ENCODE data around the gene PRKAR1B.

Gene PRKAR1B

GRCh38 chr7:690478-691360, 36.4 kb downstream of the PRKAR1B start:
- DNase-seq = no peak

DNA sequence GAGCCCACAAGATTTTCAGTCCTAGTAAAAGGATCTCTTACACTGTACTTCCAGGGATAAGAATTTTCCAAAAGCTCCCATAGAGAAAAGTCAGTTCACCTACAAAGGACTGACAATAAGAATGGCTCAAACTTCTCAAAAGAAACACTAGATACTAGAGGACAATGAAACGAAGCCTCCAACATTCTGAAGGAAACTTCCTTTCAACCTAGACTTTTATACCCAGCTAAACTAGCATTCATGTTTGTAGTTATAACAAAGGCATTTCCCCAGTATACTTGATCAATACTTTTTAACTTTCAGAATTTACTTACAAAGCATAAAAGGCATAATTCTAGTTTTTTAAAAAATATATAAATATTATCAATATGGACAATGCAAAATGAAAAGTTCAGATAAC, 41.5 kb downstream of the PRKAR1B start:
- DNase-seq = no peak

- DNase-seq = no peak
Observed at GRCh38 chr7:684416-684815, 42.7 kb downstream of the PRKAR1B start.

DNA sequence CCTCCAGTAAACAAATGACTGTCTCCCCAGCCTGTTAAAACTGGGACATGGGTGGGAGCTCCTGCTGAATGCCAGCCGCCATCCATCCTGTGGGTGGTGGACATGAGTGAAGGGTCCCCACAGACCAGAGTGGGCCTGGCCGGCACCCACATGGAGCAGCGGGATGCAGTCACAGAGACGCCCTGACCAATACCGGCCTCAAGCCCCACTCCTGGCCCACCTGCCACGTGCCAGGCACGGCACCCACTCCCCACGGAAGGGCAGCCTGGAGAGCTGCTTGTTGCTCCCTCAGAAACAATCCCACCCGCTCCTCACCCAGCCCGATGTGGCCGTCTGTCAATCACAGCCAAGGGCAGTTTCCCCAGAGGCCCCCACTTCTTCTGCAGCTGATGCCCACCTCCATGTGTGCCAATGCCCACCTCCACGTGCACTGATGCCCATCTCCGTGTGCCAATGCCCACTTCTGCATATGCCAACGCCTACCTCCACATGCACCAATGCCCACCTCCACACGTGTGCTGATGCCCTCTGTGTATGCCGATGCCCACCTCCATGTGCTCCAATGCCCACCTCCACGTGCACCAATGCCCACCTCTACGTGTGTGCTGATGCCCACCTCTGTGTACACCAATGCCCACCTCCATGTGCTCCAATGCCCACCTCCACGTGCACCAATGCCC, 43.4 kb downstream of the PRKAR1B start:
- DNase-seq = no peak

DNA sequence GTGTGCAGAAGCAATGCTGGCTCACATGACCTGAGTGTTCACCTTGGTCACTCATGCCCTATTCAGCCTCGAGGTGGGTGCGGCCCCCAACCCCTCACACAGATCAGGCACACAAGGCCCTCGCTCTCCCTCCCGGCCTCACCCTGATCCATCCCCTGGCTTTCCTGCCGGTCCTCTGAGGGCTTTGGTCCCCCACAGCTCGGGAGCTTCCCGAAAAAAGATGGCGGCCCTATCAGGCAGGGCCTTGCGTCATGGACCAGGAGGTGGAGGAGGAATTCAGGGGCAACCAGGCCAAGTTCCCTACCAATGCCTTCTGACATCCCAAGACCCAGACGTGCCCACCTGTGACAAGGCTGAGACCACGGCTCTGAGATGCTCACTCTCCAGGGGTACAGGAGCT, 44.3 kb downstream of the PRKAR1B start:
- no peak for DNase-seq

DNA sequence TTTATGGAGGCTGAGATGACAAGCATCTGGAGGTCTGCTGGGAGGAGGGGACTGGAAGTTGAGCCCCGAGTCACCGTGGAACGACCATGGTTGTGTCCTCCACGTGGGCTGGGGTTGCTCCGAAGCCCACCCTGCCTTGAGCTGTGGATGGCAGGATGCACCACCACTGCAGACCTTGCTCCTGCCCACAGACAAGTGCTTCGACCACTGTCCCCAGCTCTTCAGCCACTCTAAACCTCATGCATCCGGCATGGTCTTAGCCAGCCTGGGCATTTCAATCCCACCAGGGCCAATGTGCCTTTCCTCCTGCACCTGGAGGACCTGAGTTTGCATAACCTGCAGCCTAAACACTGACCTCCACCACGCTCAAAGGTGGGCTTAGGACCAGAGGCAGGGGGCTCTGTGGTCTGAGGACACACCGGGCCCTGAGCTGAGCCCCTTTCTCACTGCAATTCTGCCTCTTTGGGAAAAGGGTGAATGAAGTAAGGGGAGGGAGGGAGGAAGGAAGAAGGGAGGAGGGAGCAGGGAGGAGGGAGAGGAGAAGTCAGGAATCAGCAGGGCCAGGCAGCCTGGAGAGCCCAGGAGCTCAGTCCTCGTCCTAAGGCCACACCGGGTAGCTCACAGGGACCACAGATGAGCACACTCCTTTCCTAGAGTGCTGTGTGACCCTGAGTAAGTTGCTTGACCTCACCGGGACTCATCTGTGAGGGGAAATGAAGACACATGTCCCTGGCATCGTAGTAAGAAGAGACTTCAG, 45.4 kb downstream of the PRKAR1B start:
- DNase-seq = no peak

GRCh38 chr7:680411-681127, 46.5 kb downstream of the PRKAR1B start:
- no peak for DNase-seq

DNA sequence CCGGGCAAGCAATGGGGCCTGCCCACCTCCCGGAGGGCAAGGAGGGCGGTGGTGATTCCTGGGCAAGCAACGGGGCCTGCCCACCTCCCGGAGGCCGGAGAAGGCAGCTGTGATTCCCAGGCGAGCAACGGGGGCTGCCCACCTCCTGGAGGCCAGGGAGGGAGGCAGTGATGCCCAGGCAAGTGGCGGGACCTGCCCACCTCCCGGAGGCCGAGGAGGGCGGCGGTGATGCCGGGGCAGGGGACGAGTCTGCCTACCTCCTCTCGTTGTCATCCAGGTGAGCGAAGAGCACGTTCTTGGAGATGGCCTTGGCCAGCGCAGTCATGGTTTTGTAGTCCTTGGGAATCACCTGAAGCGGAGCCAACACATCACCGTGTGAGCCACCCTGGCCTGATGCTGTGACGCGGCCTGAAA, 50.1 kb downstream of the PRKAR1B start:
- no peak for DNase-seq

GRCh38 chr7:676246-676971, 50.7 kb downstream of the PRKAR1B start:
- DNase-seq = no peak

GRCh38 chr7:674454-675410, 52.3 kb downstream of the PRKAR1B start:
- DNase-seq = no peak

- no peak for DNase-seq
Observed at GRCh38 chr7:673681-674453, 53.2 kb downstream of the PRKAR1B start.

- DNase-seq = no peak
Observed at GRCh38 chr7:672891-673290, 54.2 kb downstream of the PRKAR1B start.

- DNase-seq = no peak
Observed at GRCh38 chr7:671415-672042, 55.6 kb downstream of the PRKAR1B start.

DNA sequence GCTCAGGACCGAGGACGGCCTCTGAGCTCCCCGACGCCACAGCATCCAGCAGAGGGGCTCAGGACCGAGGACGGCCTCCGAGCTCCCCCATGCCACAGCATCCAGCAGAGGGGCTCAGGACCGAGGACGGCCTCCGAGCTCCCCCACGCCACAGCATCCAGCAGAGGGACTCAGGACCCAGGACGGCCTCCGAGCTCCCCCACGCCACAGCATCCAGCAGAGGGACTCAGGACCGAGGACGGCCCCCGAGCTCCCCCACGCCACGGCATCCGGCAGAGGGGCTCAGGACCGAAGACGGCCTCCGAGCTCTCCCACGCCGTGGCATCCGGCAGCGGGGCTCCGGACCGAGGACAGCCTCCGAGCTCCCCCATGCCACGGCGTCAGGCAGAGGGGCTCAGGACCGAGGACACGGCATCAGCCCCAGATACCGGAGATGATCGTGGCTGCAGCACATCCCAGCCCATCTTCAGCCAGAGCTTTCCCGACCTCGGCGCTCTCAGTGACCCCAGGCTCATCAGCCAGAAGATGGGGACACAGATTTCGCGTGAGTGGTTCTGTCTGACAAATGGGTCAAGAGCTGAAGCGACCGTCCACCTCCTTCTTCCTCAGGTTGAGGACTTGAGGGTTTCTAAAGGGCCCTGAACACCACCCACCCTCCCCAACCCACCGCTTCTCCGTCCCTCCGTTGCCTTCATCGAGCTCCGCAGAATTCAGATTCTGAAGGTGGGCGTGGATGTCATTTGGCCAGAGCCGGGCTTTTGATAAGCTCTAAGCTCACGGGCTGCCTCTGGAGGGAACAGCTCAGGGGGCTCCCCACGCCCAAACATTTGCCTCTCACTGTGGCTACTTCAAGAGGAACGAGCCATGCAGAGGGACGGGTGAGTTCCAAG, 56.3 kb downstream of the PRKAR1B start:
- DNase-seq = no peak

DNA sequence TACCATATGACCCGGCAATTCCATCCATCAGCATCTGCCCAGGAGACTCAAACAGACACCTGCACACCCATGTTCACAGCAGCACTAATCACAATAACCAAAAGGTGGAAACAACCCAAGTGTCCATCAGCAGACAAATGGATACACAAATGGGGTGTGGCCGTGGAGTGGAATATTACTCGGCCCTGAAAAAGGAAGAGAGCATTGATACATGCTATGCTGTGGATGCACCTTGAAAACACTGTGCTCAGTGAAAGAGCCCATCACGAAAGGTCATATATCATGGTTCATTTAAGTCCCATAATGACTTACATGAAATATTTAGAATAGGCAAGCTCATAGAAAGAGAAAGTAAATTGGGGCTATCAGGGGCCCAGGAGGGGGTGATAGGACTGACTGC, 58.1 kb downstream of the PRKAR1B start:
- no peak for DNase-seq

GRCh38 chr7:668139-668931, 58.7 kb downstream of the PRKAR1B start:
- DNase-seq = no peak

GRCh38 chr7:666454-667292, 60.4 kb downstream of the PRKAR1B start:
- DNase-seq = no peak
